DOHH2 (cell line): ENCODE data around the gene FGF1.
"Not testable (repeated sequence)": the region's sequence is repeated elsewhere in the genome, so short reads cannot be mapped to it uniquely, and the experiment has no call there.

ENCODE experiments used
- EZH2phosphoT487 ChIP-seq: fragments of 200-600 bp; sonication (generic); IDR thresholded peaks from 2 replicates; pipeline ENCODE4 v1.6.1; 2017; ENCODE audit warnings: borderline replicate concordance, mild to moderate bottlenecking, antibody characterized with exemption, low read length, moderate library complexity, mixed read lengths
- TF ChIP-seq, protein P1 (sequence below): fragments of 200-600 bp; sonication (generic); IDR thresholded peaks from one replicate; pipeline ENCODE4 v1.5.1; 2014; ENCODE audit warnings: antibody characterized with exemption, mild to moderate bottlenecking, low read depth, low read length; ENCODE audit not compliant: poor library complexity, severe bottlenecking

DNA sequence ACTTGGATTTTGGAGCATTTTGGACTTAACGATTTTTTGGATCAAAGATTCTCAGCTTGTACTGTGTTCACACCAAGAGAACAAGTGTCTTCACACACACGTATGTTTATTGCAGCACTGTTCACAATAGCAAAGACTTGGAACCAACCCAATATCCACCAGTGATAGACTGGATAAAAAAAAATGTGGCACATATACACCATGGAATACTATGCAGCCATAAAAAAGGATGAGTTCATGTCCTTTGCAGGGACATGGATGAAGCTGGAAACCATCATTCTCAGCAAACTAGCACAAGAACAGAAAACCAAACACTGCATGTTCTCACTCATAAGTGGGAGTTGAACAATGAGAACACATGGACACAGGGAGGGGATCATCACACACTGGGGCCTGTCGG, 37.8 kb downstream of the FGF1 start:
- TF ChIP-seq, protein P1, sequence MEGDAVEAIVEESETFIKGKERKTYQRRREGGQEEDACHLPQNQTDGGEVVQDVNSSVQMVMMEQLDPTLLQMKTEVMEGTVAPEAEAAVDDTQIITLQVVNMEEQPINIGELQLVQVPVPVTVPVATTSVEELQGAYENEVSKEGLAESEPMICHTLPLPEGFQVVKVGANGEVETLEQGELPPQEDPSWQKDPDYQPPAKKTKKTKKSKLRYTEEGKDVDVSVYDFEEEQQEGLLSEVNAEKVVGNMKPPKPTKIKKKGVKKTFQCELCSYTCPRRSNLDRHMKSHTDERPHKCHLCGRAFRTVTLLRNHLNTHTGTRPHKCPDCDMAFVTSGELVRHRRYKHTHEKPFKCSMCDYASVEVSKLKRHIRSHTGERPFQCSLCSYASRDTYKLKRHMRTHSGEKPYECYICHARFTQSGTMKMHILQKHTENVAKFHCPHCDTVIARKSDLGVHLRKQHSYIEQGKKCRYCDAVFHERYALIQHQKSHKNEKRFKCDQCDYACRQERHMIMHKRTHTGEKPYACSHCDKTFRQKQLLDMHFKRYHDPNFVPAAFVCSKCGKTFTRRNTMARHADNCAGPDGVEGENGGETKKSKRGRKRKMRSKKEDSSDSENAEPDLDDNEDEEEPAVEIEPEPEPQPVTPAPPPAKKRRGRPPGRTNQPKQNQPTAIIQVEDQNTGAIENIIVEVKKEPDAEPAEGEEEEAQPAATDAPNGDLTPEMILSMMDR = not testable (repeated sequence)
- not testable (repeated sequence) for TF ChIP-seq EZH2phosphoT487
